ENCODE results near the gene NAT8L.

The NAT8L gene

GRCh38 chr4:2064276-2064991 is 5.3 kb downstream of the NAT8L start:
- DNase-seq (ENCODE audit: low read depth in 2 of 2): no peak

GRCh38 chr4:2065106-2065930 is 6.2 kb downstream of the NAT8L start:
- no peak for DNase-seq (ENCODE audit: low read depth in 2 of 2)

- DNase-seq (ENCODE audit: low read depth in 2 of 2): no peak
Observed at GRCh38 chr4:2066011-2066551, 7.0 kb downstream of the NAT8L start.

- DNase-seq (ENCODE audit: low read depth in 2 of 2): no peak
Observed at GRCh38 chr4:2066571-2067445, 7.7 kb downstream of the NAT8L start.

GRCh38 chr4:2067446-2068197 is 8.5 kb downstream of the NAT8L start:
- no peak for DNase-seq (ENCODE audit: low read depth in 2 of 2)

- no peak for DNase-seq (ENCODE audit: low read depth in 2 of 2)
Observed at GRCh38 chr4:2068198-2068470, 9.0 kb downstream of the NAT8L start.

- no peak for DNase-seq (ENCODE audit: low read depth in 2 of 2)
Observed at GRCh38 chr4:2068566-2068965, 9.4 kb downstream of the NAT8L start.

- no peak for DNase-seq (ENCODE audit: low read depth in 2 of 2)
Observed at GRCh38 chr4:2069161-2069971, 10.2 kb downstream of the NAT8L start.

GRCh38 chr4:2069986-2070385 is 10.9 kb downstream of the NAT8L start:
- no peak for DNase-seq (ENCODE audit: low read depth in 2 of 2)

GRCh38 chr4:2070421-2071251 is 11.5 kb downstream of the NAT8L start:
- DNase-seq (ENCODE audit: low read depth in 2 of 2): no peak

GRCh38 chr4:2071252-2071911 is 12.3 kb downstream of the NAT8L start:
- DNase-seq (ENCODE audit: low read depth in 2 of 2): no peak

GRCh38 chr4:2071912-2072867 is 13.1 kb downstream of the NAT8L start:
- no peak for DNase-seq (ENCODE audit: low read depth in 2 of 2)

- DNase-seq (ENCODE audit: low read depth in 2 of 2): no peak
Observed at GRCh38 chr4:2072971-2073807, 14.1 kb downstream of the NAT8L start.

GRCh38 chr4:2073808-2074481 is 14.8 kb downstream of the NAT8L start:
- no peak for DNase-seq (ENCODE audit: low read depth in 2 of 2)

GRCh38 chr4:2074588-2074987 is 15.5 kb downstream of the NAT8L start:
- no peak for DNase-seq (ENCODE audit: low read depth in 2 of 2)

- DNase-seq (ENCODE audit: low read depth in 2 of 2): no peak
Observed at GRCh38 chr4:2075171-2075986, 16.3 kb downstream of the NAT8L start.
